ENCODE measurements around the gene AKAP12. TPM values are rescaled to one million over a fixed set of nuclear protein-coding genes. Genes with fewer than 3 reads are reported as not detected.

Gene AKAP12
- total RNA-seq, 1 experiment from 2014 or later: 109 TPM

DNA sequence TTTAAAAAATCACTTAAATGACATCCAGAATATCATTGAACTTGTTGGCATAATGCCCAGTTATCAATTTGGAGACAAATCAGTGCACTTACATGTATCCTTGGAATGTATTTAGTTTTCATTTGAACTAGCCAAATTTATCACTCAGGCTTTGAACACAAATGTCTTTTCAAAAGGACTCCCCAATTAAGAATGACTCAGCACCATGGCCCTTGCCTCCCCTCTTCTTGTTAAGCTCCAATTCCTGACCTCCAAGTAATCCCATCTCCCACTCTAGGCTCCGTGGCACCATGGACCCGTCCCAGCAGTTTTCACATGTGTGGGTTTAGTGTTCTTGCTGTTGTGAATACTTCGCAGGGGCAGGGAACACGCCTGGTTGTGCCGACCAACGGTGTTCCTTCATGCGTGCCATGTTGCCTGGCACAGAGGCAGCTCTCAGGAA is 2.7 kb downstream of the AKAP12 start:
- no TSS peak for BruUV-seq (replicated peaks)
- Histone ChIP-seq H3K9me3 (ENCODE audit: low read length) (no peaks in the 10 kb centered on the region), H3K4me3 (ENCODE audit: low read length) (peak overlapping the region; percentile 92), H3F3A (ENCODE audit: low read length, unreplicated experiment) (no peaks in the 10 kb centered on the region), H3K9ac (ENCODE audit: low read length) (0 out of 2 replicates have a peak overlapping the region, but pooled peaks have one; percentile 81), H4K20me1 (ENCODE audit: low read length) (peaks cover 27% of the 10 kb centered on the region), H3K27me3 (ENCODE audit: low read length) (no peaks in the 10 kb centered on the region), H3K79me2 (ENCODE audit: low read length) (peaks cover 40% of the 10 kb centered on the region), H3K9me2 (replicated peaks; ENCODE audit: low read length) (no peaks in the 10 kb centered on the region), H3K36me3 (ENCODE audit: low read depth, low read length) (no peaks in the 10 kb centered on the region), H2AFZ (ENCODE audit: low read length) (no peak overlapping the region), H3K4me1 (ENCODE audit: insufficient read depth, low read length) (peaks cover 17% of the 10 kb centered on the region), H3K27ac (ENCODE audit: low read length) (no peak overlapping the region), H3K4me2 (ENCODE audit: low read length) (peak overlapping the region; percentile 89)
- ATAC-seq: no peak
- intact Hi-C loops (cut with micrococcal nuclease): loop anchor here (10.0 kb wide), 2 partner anchors 82 to 228 kb away; no protein-coding TSS in a partner anchor
- TF ChIP-seq EZH2 (IDR thresholded peaks at IDR 0.05; ENCODE audit: low read length, unreplicated experiment) (no peak), EZH2phosphoT487 (IDR thresholded peaks at IDR 0.05; ENCODE audit: borderline replicate concordance, low read length) (no peak)
- TF ChIP-seq, protein P1, sequence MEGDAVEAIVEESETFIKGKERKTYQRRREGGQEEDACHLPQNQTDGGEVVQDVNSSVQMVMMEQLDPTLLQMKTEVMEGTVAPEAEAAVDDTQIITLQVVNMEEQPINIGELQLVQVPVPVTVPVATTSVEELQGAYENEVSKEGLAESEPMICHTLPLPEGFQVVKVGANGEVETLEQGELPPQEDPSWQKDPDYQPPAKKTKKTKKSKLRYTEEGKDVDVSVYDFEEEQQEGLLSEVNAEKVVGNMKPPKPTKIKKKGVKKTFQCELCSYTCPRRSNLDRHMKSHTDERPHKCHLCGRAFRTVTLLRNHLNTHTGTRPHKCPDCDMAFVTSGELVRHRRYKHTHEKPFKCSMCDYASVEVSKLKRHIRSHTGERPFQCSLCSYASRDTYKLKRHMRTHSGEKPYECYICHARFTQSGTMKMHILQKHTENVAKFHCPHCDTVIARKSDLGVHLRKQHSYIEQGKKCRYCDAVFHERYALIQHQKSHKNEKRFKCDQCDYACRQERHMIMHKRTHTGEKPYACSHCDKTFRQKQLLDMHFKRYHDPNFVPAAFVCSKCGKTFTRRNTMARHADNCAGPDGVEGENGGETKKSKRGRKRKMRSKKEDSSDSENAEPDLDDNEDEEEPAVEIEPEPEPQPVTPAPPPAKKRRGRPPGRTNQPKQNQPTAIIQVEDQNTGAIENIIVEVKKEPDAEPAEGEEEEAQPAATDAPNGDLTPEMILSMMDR (conservative IDR thresholded peaks at IDR 0.05; ENCODE audit: low read depth, low read length): no peak
- POLR2A ChIA-PET (ENCODE audit: unreplicated experiment): no interaction called here
- CTCF ChIA-PET: no interaction called here
- DNase-seq: no peak

DNA sequence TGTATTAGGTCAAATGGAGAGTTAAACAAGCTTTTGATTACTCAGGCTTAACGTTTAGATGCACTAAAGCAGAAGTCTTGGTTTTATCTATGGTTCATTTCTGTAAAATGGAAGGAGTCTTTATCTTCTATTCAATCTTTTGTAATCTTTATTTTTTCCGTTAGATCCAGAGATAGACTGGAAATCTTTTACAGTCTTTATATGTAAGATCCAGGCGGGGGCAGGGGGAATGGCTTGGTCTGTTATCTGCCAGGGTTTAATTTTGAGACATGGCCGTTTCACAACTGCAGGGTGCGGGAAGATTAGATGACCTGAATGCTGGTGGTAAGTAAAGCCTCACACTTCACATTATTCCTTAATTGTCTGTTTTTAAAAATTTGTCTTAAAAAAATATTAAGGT is 3.7 kb downstream of the AKAP12 start:
- Histone ChIP-seq H3K27me3 (ENCODE audit: low read length) (no peaks in the 10 kb centered on the region), H3K9ac (ENCODE audit: low read length) (no peak overlapping the region), H3K4me1 (ENCODE audit: insufficient read depth, low read length) (peaks cover 17% of the 10 kb centered on the region), H3F3A (ENCODE audit: low read length, unreplicated experiment) (no peaks in the 10 kb centered on the region), H3K79me2 (ENCODE audit: low read length) (peaks cover 45% of the 10 kb centered on the region), H2AFZ (ENCODE audit: low read length) (no peak overlapping the region), H4K20me1 (ENCODE audit: low read length) (peaks cover 27% of the 10 kb centered on the region), H3K9me3 (ENCODE audit: low read length) (no peaks in the 10 kb centered on the region), H3K4me3 (ENCODE audit: low read length) (no peak overlapping the region), H3K36me3 (ENCODE audit: low read depth, low read length) (no peaks in the 10 kb centered on the region), H3K27ac (ENCODE audit: low read length) (no peak overlapping the region), H3K4me2 (ENCODE audit: low read length) (peak overlapping the region; percentile 89; the same call in 1 of the 2 replicates), H3K9me2 (replicated peaks; ENCODE audit: low read length) (no peaks in the 10 kb centered on the region)
- BruUV-seq (replicated peaks): no TSS peak
- ChIA-PET POLR2A (ENCODE audit: unreplicated experiment) (no interaction called here), CTCF (no interaction called here)
- ATAC-seq (no peak), DNase-seq (no peak)
- intact Hi-C loops (cut with micrococcal nuclease): loop anchor here (10.0 kb wide), 2 partner anchors 81 to 229 kb away; no protein-coding TSS in a partner anchor
- TF ChIP-seq, protein P1 (conservative IDR thresholded peaks at IDR 0.05; ENCODE audit: low read depth, low read length): no peak
- no peak for TF ChIP-seq EZH2phosphoT487 (IDR thresholded peaks at IDR 0.05; ENCODE audit: borderline replicate concordance, low read length)
- TF ChIP-seq EZH2 (IDR thresholded peaks at IDR 0.05; ENCODE audit: low read length, unreplicated experiment): no peak

DNA sequence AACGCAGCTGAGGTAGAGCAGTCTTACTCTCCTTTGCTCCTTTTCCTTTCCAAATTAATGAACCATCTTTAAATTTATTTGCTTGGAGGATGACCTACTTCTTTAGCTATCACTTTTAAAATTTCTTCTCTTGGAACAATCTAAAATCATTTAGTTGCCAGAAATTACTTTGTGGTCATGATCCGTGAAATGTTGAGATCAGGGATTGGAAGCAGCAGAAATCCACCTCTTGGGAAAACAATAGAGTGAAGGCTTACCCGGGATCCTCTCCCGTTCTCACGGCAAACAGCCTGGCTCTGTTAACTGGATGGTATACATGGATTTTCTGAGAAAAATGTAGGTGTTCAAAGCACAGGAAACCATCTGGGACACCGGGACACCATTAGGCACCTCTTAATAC is 7.7 kb downstream of the AKAP12 start:
- CTCF ChIA-PET: no interaction called here
- intact Hi-C loops (cut with micrococcal nuclease): loop anchor here (10.0 kb wide), 2 partner anchors 77 to 233 kb away; no protein-coding TSS in a partner anchor

More for the DNA sequence above, 7.7 kb downstream of the AKAP12 start:
- Histone ChIP-seq H3K9me2 (replicated peaks; ENCODE audit: low read length) (no peaks in the 10 kb centered on the region), H3K4me1 (ENCODE audit: insufficient read depth, low read length) (peaks cover 7% of the 10 kb centered on the region), H2AFZ (ENCODE audit: low read length) (no peak overlapping the region), H4K20me1 (ENCODE audit: low read length) (peaks cover 14% of the 10 kb centered on the region), H3F3A (ENCODE audit: low read length, unreplicated experiment) (no peaks in the 10 kb centered on the region), H3K9me3 (ENCODE audit: low read length) (no peaks in the 10 kb centered on the region), H3K36me3 (ENCODE audit: low read depth, low read length) (no peaks in the 10 kb centered on the region), H3K27ac (ENCODE audit: low read length) (no peak overlapping the region), H3K9ac (ENCODE audit: low read length) (no peak overlapping the region), H3K4me3 (ENCODE audit: low read length) (no peak overlapping the region), H3K4me2 (ENCODE audit: low read length) (no peak overlapping the region), H3K27me3 (ENCODE audit: low read length) (no peaks in the 10 kb centered on the region), H3K79me2 (ENCODE audit: low read length) (peaks cover 31% of the 10 kb centered on the region)
- POLR2A ChIA-PET (ENCODE audit: unreplicated experiment): no interaction called here
- DNase-seq (no peak), ATAC-seq (no peak)
- TF ChIP-seq EZH2 (IDR thresholded peaks at IDR 0.05; ENCODE audit: low read length, unreplicated experiment) (no peak), EZH2phosphoT487 (IDR thresholded peaks at IDR 0.05; ENCODE audit: borderline replicate concordance, low read length) (no peak)
- TF ChIP-seq, protein P1 (conservative IDR thresholded peaks at IDR 0.05; ENCODE audit: low read depth, low read length): no peak
- BruUV-seq (replicated peaks): no TSS peak

All from PC-3 (cell line).